Naive B cell (primary cell): ENCODE data around the gene CAMKK1. TPM values are rescaled to one million over a fixed set of nuclear protein-coding genes. Genes with fewer than 3 reads are reported as not detected.

Experiments
- ATAC-seq, 2 donors: fragments of 150-1000 bp; cut with Tn5 transposase; 2 replicates each; pipeline ENCODE4 v1.10.0; 2021; ENCODE audit warnings: low read depth in 2 of 2, mild to moderate bottlenecking in 2 of 2, moderate library complexity in 2 of 2
- DNase-seq: peaks from one replicate; pipeline ENCODE4 v3.0.0; 2022
- H3K27ac Mint-ChIP-seq, 6 donors: one replicate each; pipeline ENCODE4 v1.8.0; 2020 to 2022; ENCODE audit warnings: mild to moderate bottlenecking in 6 of 6, mixed read lengths in 6 of 6, moderate library complexity in 5 of 6, inconsistent platforms in 2 of 6
- H3K27me3 Mint-ChIP-seq, 3 donors: one replicate each; pipeline ENCODE4 v1.8.0; 2021 to 2022; ENCODE audit warnings: mixed read lengths in 3 of 3, mild to moderate bottlenecking in 1 of 3
- H3K36me3 Mint-ChIP-seq, 2 donors: one replicate each; pipeline ENCODE4 v1.8.0; 2020 to 2022; ENCODE audit warnings: mixed read lengths in 2 of 2, inconsistent platforms in 1 of 2, mild to moderate bottlenecking in 1 of 2
- H3K4me1 Mint-ChIP-seq, 3 donors: one replicate each; pipeline ENCODE4 v1.8.0; 2020 to 2022; ENCODE audit warnings: mixed read lengths in 3 of 3, inconsistent platforms in 1 of 3, mild to moderate bottlenecking in 1 of 3, moderate library complexity in 1 of 3
- H3K4me3 Mint-ChIP-seq, 8 donors: one replicate each; pipeline ENCODE4 v1.8.0; 2020 to 2022; ENCODE audit warnings: mild to moderate bottlenecking in 8 of 8, mixed read lengths in 8 of 8, moderate library complexity in 8 of 8, inconsistent platforms in 2 of 8
- H3K9me3 Mint-ChIP-seq, 7 donors: one replicate each; pipeline ENCODE4 v1.8.0; 2020 to 2022; ENCODE audit warnings: mixed read lengths in 7 of 7, mild to moderate bottlenecking in 5 of 7, inconsistent platforms in 2 of 7, moderate library complexity in 1 of 7
- polyA plus RNA-seq, 6 donors: library from polyadenylated mRNA; unstranded; fragments of 300-500 nt; fragmentation: Illumina TruSeq; gene quantifications; one replicate each; pipeline ENCODE4 v1.2.3, GENCODE V29; 2021; ENCODE audit warnings: low read depth in 6 of 6

CAMKK1 gene
- polyA plus RNA-seq, 6 donors from 2014 or later = 0.69 to 1.4 (median 1.1) TPM

- H3K36me3 Mint-ChIP-seq = no peaks in the 10 kb centered on the region
- H3K27ac Mint-ChIP-seq = peak overlapping the region in 5 of 6 donors; percentile 44 to 92 (median 88)
- DNase-seq = no peak
- ATAC-seq = no peak
- H3K4me1 Mint-ChIP-seq = peaks cover 58 to 61% (median 58%) of the 10 kb centered on the region in 3 donors
- no peaks in the 10 kb centered on the region for H3K27me3 Mint-ChIP-seq
- peak overlapping the region in 3 of 8 donors; percentile 49 to 82 (median 56) for H3K4me3 Mint-ChIP-seq
- no peaks in the 10 kb centered on the region for H3K9me3 Mint-ChIP-seq
These were observed 2.6 kb downstream of the CAMKK1 start for GRCh38 chr17:3890082-3890877.

- Mint-ChIP-seq H3K4me3 (peak overlapping the region in 3 of 8 donors; percentile 7 to 37 (median 12)), H3K27ac (no peak overlapping the region), H3K9me3 (no peaks in the 10 kb centered on the region), H3K27me3 (no peaks in the 10 kb centered on the region), H3K4me1 (peaks cover 53 to 57% (median 53%) of the 10 kb centered on the region in 3 donors), H3K36me3 (no peaks in the 10 kb centered on the region)
- DNase-seq = no peak
- ATAC-seq = no peak
These were observed 3.4 kb downstream of the CAMKK1 start for GRCh38 chr17:3889325-3890012.

- Mint-ChIP-seq H3K4me3 (peak overlapping the region in 2 of 8 donors; percentile 7 to 12), H3K36me3 (no peaks in the 10 kb centered on the region), H3K4me1 (peaks cover 45 to 49% (median 46%) of the 10 kb centered on the region in 3 donors), H3K27ac (peak overlapping the region in 4 of 6 donors; percentile 66 to 91 (median 70)), H3K27me3 (no peaks in the 10 kb centered on the region), H3K9me3 (no peaks in the 10 kb centered on the region)
- ATAC-seq = no peak
- no peak for DNase-seq
These were observed 4.3 kb downstream of the CAMKK1 start for GRCh38 chr17:3888343-3889171.

- DNase-seq (no peak), ATAC-seq (no peak)
- Mint-ChIP-seq H3K27ac (peak overlapping the region; percentile 1 to 95 (median 82)), H3K4me3 (peak overlapping the region in 1 of 8 donors; percentile 67), H3K4me1 (peaks cover 42 to 46% (median 45%) of the 10 kb centered on the region in 3 donors), H3K9me3 (no peaks in the 10 kb centered on the region), H3K36me3 (no peaks in the 10 kb centered on the region), H3K27me3 (no peaks in the 10 kb centered on the region)
These were observed 5.0 kb downstream of the CAMKK1 start for GRCh38 chr17:3887804-3888203.

- peak overlapping the region in 5 of 8 donors; percentile 29 to 85 (median 67) for H3K4me3 Mint-ChIP-seq
- peaks cover 42 to 46% (median 45%) of the 10 kb centered on the region in 3 donors for H3K4me1 Mint-ChIP-seq
- H3K36me3 Mint-ChIP-seq = no peaks in the 10 kb centered on the region
- H3K27me3 Mint-ChIP-seq = no peaks in the 10 kb centered on the region
- H3K9me3 Mint-ChIP-seq = no peaks in the 10 kb centered on the region
- no peak for DNase-seq
- H3K27ac Mint-ChIP-seq = peak overlapping the region; percentile 91 to 97 (median 95)
- no peak for ATAC-seq
These were observed 5.5 kb downstream of the CAMKK1 start for GRCh38 chr17:3887394-3887793.

- peak; percentile 81 for ATAC-seq
- DNase-seq = peak; percentile 46
These were observed 6.1 kb downstream of the CAMKK1 start for GRCh38 chr17:3886776-3887175.

GRCh38 chr17:3885970-3886369, 6.9 kb downstream of the CAMKK1 start:
- Mint-ChIP-seq H3K27me3 (no peaks in the 10 kb centered on the region), H3K9me3 (no peaks in the 10 kb centered on the region), H3K36me3 (no peaks in the 10 kb centered on the region), H3K4me1 (peaks cover 28 to 34% (median 32%) of the 10 kb centered on the region in 3 donors), H3K27ac (peak overlapping the region in 5 of 6 donors; percentile 47 to 95 (median 75)), H3K4me3 (peak overlapping the region in 2 of 8 donors; percentile 25 to 67)
- DNase-seq = no peak
- no peak for ATAC-seq

More at GRCh38 chr17:3886776-3887175, 6.1 kb downstream of the CAMKK1 start:
- H3K4me1 Mint-ChIP-seq = peaks cover 36 to 42% (median 40%) of the 10 kb centered on the region in 3 donors
- peak overlapping the region; percentile 91 to 97 (median 95) for H3K27ac Mint-ChIP-seq
- H3K27me3 Mint-ChIP-seq = no peaks in the 10 kb centered on the region
- H3K36me3 Mint-ChIP-seq = no peaks in the 10 kb centered on the region
- peak overlapping the region; percentile 4 to 85 (median 58) for H3K4me3 Mint-ChIP-seq
- H3K9me3 Mint-ChIP-seq = no peaks in the 10 kb centered on the region

- Mint-ChIP-seq H3K27ac (peak overlapping the region in 1 of 6 donors; percentile 39), H3K36me3 (no peaks in the 10 kb centered on the region)
These were observed 7.6 kb downstream of the CAMKK1 start for GRCh38 chr17:3885271-3885670.

GRCh38 chr17:3884188-3884587, 8.7 kb downstream of the CAMKK1 start:
- no peaks in the 10 kb centered on the region for H3K9me3 Mint-ChIP-seq
- H3K4me3 Mint-ChIP-seq = no peak overlapping the region
- ATAC-seq (no peak), DNase-seq (no peak)
- peaks cover 0 to 4% of the 10 kb centered on the region in 2 donors for H3K36me3 Mint-ChIP-seq
- H3K27ac Mint-ChIP-seq = peak overlapping the region in 1 of 6 donors; percentile 36
- no peaks in the 10 kb centered on the region for H3K27me3 Mint-ChIP-seq
- H3K4me1 Mint-ChIP-seq = peaks cover 19 to 28% (median 25%) of the 10 kb centered on the region in 3 donors

More at GRCh38 chr17:3885271-3885670, 7.6 kb downstream of the CAMKK1 start:
- peaks cover 21 to 28% (median 27%) of the 10 kb centered on the region in 3 donors for H3K4me1 Mint-ChIP-seq
- no peaks in the 10 kb centered on the region for H3K27me3 Mint-ChIP-seq
- no peak overlapping the region for H3K4me3 Mint-ChIP-seq
- no peaks in the 10 kb centered on the region for H3K9me3 Mint-ChIP-seq
- ATAC-seq = no peak
- DNase-seq = no peak

- Mint-ChIP-seq H3K9me3 (no peaks in the 10 kb centered on the region), H3K4me3 (no peak overlapping the region), H3K27me3 (no peaks in the 10 kb centered on the region), H3K4me1 (peaks cover 12 to 21% (median 17%) of the 10 kb centered on the region in 3 donors), H3K36me3 (peaks cover 0 to 4% of the 10 kb centered on the region in 2 donors), H3K27ac (no peak overlapping the region)
- no peak for DNase-seq
- no peak for ATAC-seq
These were observed 10.6 kb downstream of the CAMKK1 start for GRCh38 chr17:3882276-3882675.

GRCh38 chr17:3880983-3881382, 11.9 kb downstream of the CAMKK1 start:
- ATAC-seq (no peak), DNase-seq (no peak)
- peaks cover 0 to 8% (median 4%) of the 10 kb centered on the region in 3 donors for H3K4me1 Mint-ChIP-seq
- no peaks in the 10 kb centered on the region for H3K27me3 Mint-ChIP-seq
- peaks cover 0 to 4% of the 10 kb centered on the region in 2 donors for H3K36me3 Mint-ChIP-seq
- H3K4me3 Mint-ChIP-seq = no peak overlapping the region
- H3K9me3 Mint-ChIP-seq = no peaks in the 10 kb centered on the region
- no peak overlapping the region for H3K27ac Mint-ChIP-seq

- no peak overlapping the region for H3K4me3 Mint-ChIP-seq
- H3K27me3 Mint-ChIP-seq = no peaks in the 10 kb centered on the region
- no peaks in the 10 kb centered on the region for H3K9me3 Mint-ChIP-seq
- no peak for DNase-seq
- peaks cover 0 to 4% of the 10 kb centered on the region in 2 donors for H3K36me3 Mint-ChIP-seq
- H3K4me1 Mint-ChIP-seq = peaks cover 0 to 7% (median 1%) of the 10 kb centered on the region in 3 donors
- peak overlapping the region in 2 of 6 donors; percentile 57 to 72 for H3K27ac Mint-ChIP-seq
- no peak for ATAC-seq
These were observed 13.0 kb downstream of the CAMKK1 start for GRCh38 chr17:3879591-3880417.
